Measurements from ENCODE around the gene NRGN.

GRCh38 chr11:124717421-124717785, 22.3 kb upstream of the NRGN start:
- no peak for TF ChIP-seq CTCF (IDR thresholded peaks at IDR 0.05 in 2 of 3, conservative IDR thresholded peaks at IDR 0.05 in 1 of 3; ENCODE audit: control insufficient read depth in 2 of 3, extremely low read depth in 1 of 3, insufficient read depth in 1 of 3, low read depth in 3 of 3, low read length in 3 of 3)
- TF ChIP-seq, protein P1, sequence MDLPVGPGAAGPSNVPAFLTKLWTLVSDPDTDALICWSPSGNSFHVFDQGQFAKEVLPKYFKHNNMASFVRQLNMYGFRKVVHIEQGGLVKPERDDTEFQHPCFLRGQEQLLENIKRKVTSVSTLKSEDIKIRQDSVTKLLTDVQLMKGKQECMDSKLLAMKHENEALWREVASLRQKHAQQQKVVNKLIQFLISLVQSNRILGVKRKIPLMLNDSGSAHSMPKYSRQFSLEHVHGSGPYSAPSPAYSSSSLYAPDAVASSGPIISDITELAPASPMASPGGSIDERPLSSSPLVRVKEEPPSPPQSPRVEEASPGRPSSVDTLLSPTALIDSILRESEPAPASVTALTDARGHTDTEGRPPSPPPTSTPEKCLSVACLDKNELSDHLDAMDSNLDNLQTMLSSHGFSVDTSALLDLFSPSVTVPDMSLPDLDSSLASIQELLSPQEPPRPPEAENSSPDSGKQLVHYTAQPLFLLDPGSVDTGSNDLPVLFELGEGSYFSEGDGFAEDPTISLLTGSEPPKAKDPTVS (IDR thresholded peaks at IDR 0.05; ENCODE audit: low read depth, low read length), result no peak
- TF ChIP-seq, protein P2, sequence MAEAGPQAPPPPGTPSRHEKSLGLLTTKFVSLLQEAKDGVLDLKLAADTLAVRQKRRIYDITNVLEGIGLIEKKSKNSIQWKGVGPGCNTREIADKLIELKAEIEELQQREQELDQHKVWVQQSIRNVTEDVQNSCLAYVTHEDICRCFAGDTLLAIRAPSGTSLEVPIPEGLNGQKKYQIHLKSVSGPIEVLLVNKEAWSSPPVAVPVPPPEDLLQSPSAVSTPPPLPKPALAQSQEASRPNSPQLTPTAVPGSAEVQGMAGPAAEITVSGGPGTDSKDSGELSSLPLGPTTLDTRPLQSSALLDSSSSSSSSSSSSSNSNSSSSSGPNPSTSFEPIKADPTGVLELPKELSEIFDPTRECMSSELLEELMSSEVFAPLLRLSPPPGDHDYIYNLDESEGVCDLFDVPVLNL (IDR thresholded peaks at IDR 0.05; ENCODE audit: low read depth, low read length), result no peak
- no peak for TF ChIP-seq MEF2B (IDR thresholded peaks at IDR 0.05; ENCODE audit: partially characterized antibody, poor library complexity, severe bottlenecking)
- no peak for TF ChIP-seq RAD21 (IDR thresholded peaks at IDR 0.05; ENCODE audit: insufficient read depth, low read depth, low read length)
- no peak for TF ChIP-seq SPI1 (IDR thresholded peaks at IDR 0.05; ENCODE audit: borderline replicate concordance, insufficient read depth, low read depth, low read length)
- TF ChIP-seq ZNF24 (IDR thresholded peaks at IDR 0.05), result no peak
- TF ChIP-seq RELA (IDR thresholded peaks at IDR 0.05; ENCODE audit: borderline replicate concordance, partially characterized antibody), result no peak
- TF ChIP-seq POLR2A (IDR thresholded peaks at IDR 0.05; ENCODE audit: low read depth, low read length), result no peak
- TF ChIP-seq ZBED1 (IDR thresholded peaks at IDR 0.05; ENCODE audit: borderline replicate concordance), result no peak
- TF ChIP-seq NBN (IDR thresholded peaks at IDR 0.05), result no peak
- TF ChIP-seq RBBP5 (conservative IDR thresholded peaks at IDR 0.05), result no peak
- TF ChIP-seq CEBPB (IDR thresholded peaks at IDR 0.05; ENCODE audit: borderline replicate concordance in 1 of 2, low read depth in 2 of 2, low read length in 2 of 2), result no peak
- TF ChIP-seq REST (IDR thresholded peaks at IDR 0.05; ENCODE audit: low read depth, low read length), result no peak

Measured in GM12878 (cell line).